GM12875 (cell line): ENCODE data around the gene HOXC9.

Source experiments
- H3K4me3 ChIP-seq: one replicate; pipeline ENCODE4 v1.5.1; 2011; ENCODE audit warnings: low read depth, low read length, control low read depth
- TF ChIP-seq, protein P1 (sequence below): IDR thresholded peaks from 2 replicates; pipeline ENCODE4 v1.5.1; 2011; ENCODE audit warnings: low read depth, mild to moderate bottlenecking, control low read depth, inconsistent platforms, low read length, moderate library complexity, borderline replicate concordance; ENCODE audit not compliant: insufficient read depth

HOXC9 gene

GRCh38 chr12:54042970-54043853 is 43.3 kb downstream of the HOXC9 start:
- TF ChIP-seq, protein P1, sequence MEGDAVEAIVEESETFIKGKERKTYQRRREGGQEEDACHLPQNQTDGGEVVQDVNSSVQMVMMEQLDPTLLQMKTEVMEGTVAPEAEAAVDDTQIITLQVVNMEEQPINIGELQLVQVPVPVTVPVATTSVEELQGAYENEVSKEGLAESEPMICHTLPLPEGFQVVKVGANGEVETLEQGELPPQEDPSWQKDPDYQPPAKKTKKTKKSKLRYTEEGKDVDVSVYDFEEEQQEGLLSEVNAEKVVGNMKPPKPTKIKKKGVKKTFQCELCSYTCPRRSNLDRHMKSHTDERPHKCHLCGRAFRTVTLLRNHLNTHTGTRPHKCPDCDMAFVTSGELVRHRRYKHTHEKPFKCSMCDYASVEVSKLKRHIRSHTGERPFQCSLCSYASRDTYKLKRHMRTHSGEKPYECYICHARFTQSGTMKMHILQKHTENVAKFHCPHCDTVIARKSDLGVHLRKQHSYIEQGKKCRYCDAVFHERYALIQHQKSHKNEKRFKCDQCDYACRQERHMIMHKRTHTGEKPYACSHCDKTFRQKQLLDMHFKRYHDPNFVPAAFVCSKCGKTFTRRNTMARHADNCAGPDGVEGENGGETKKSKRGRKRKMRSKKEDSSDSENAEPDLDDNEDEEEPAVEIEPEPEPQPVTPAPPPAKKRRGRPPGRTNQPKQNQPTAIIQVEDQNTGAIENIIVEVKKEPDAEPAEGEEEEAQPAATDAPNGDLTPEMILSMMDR, result no peak
- no peak overlapping the region for H3K4me3 ChIP-seq

GRCh38 chr12:54044425-54045103 is 44.6 kb downstream of the HOXC9 start:
- TF ChIP-seq, protein P1, result no peak
- H3K4me3 ChIP-seq, result no peak overlapping the region

GRCh38 chr12:54045401-54045800 is 45.4 kb downstream of the HOXC9 start:
- no peak overlapping the region for H3K4me3 ChIP-seq
- TF ChIP-seq, protein P1, result no peak

DNA sequence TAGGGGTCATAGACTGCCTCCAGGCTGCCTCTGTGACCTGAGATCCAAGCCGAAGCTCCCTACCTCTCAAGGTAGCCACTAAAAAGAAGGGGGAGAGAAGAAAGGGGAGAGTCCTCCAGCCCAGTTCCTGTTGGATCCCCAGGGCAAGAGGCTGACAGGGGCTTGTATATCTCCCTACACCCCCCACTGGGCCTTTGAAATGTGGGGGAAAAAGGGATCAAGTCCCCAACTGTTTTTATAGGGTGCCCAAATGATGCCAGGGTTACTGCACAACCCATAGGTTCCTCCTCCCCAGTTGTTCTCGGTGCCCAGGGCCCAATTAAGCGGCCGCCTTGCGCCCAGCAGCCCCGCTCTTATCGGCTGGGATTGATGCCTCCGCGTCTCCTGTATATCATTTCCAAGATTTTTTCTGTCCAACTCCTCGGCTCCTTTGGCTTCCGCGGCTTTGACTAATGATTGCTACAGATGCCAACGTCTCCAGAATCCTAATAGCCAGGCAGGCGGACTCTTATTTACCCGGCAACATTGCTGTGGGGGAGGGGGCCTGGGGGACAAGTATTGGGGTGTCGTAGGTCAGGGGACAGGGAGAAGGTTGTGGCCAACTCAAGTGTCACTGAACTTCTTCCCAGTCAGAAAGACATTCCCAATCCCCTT is 46.0 kb downstream of the HOXC9 start:
- no peak overlapping the region for H3K4me3 ChIP-seq
- TF ChIP-seq, protein P1, result no peak

- peak overlapping the region; percentile 28 for H3K4me3 ChIP-seq
- TF ChIP-seq, protein P1, result no peak
Observed at GRCh38 chr12:54046809-54047159, 46.8 kb downstream of the HOXC9 start.

DNA sequence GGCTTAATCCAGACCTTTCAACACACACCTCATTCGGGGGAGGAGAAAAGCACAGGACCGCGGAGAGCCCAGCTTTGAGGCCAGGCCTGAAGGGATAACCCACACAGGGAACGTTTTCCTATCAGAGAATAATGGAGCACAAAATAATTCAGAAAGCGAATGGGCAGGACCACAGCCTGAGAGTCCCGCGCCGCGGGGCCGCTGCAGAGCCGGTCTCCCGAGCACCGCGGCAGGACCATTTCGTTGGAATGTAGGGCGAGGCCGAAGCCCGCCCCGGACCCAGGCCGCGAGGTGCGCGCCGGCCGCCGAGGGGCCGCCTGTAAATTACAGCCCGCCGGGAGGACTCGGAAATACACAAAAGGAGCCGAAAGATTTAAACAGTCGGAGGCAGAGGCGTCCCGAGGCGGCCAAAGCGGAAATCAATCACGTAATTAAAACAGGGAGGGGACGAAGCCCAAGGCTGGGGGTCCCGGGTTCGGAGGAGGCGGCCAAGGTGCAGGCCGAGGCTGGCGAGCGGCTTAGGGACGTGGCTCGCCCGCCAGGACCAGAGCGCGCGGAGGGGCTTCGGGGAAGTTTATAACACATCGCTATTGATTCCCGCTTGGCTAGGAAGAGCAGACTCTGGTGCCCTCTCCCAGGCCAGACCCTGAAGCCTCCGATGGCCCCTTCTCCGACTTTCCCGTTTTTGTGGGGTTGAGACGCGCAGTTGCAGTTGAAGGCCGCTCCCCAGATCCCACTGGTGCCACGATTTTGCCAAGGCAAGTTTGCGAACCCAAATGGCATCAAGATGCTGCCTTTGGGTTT is 47.4 kb downstream of the HOXC9 start:
- TF ChIP-seq, protein P1, result no peak
- peak overlapping the region; percentile 28 for H3K4me3 ChIP-seq
